ENCODE measurements around the gene TRIM26.
"Not testable (repeated sequence)": the region's sequence is repeated elsewhere in the genome, so short reads cannot be mapped to it uniquely, and the experiment has no call there.

Gene TRIM26

GRCh38 chr6:30223339-30223738 is 10.1 kb upstream of the TRIM26 start:
- no peak overlapping the region for H2BK12ac ChIP-seq (ENCODE audit: low read length in 2 of 2)
- H3K9me3 ChIP-seq (ENCODE audit: control insufficient read depth, low read length), result peaks cover 20% of the 10 kb centered on the region
- no peak overlapping the region for H3K4ac ChIP-seq (ENCODE audit: low read depth in 1 of 2, low read length in 2 of 2)
- no peaks in the 10 kb centered on the region for H3K36me3 ChIP-seq (ENCODE audit: control insufficient read depth in 1 of 2, insufficient read depth in 2 of 2, low read depth in 1 of 2, low read length in 2 of 2)
- no peak overlapping the region for H3K23ac ChIP-seq (ENCODE audit: low read length in 2 of 2)
- no peak overlapping the region for H3K4me3 ChIP-seq (ENCODE audit: insufficient read depth in 1 of 2, low read depth in 1 of 2, low read length in 2 of 2)
- no peak overlapping the region for H3K27ac ChIP-seq (ENCODE audit: low read length, poor library complexity, severe bottlenecking)
- H2BK5ac ChIP-seq (ENCODE audit: low read depth, low read length, poor library complexity, severe bottlenecking), result no peak overlapping the region
- H4K8ac ChIP-seq (ENCODE audit: low read length), result no peak overlapping the region
- H4K91ac ChIP-seq (ENCODE audit: low read length), result no peak overlapping the region
- peaks cover 5 to 18% of the 10 kb centered on the region in 2 experiments for H3K27me3 ChIP-seq (ENCODE audit: control insufficient read depth in 1 of 2, insufficient read depth in 1 of 2, low read length in 2 of 2)
- no peak overlapping the region for H2BK15ac ChIP-seq (ENCODE audit: low read depth, poor library complexity, severe bottlenecking)
- no peak overlapping the region for H3K14ac ChIP-seq (ENCODE audit: low read length in 2 of 2)
- H3K18ac ChIP-seq (ENCODE audit: low read depth in 1 of 2, low read length in 2 of 2), result no peak overlapping the region
- DNase-seq, result no peak
- no peak overlapping the region for H3K9ac ChIP-seq (ENCODE audit: low read length)
- no peak overlapping the region for H2AK5ac ChIP-seq (ENCODE audit: low read length, severe bottlenecking)
- H3K4me2 ChIP-seq (ENCODE audit: low read length, poor library complexity, severe bottlenecking), result no peak overlapping the region
- 64% methylated on average over 1 of the region's 1 CpG for WGBS
- H3K79me1 ChIP-seq (replicated peaks; ENCODE audit: low read length, poor library complexity, severe bottlenecking), result no peaks in the 10 kb centered on the region
- H3K4me1 ChIP-seq (ENCODE audit: control insufficient read depth, insufficient read depth, low read depth, low read length), result peaks cover 2% of the 10 kb centered on the region
- no peak overlapping the region for H2AFZ ChIP-seq (ENCODE audit: low read depth, low read length)
- H2BK120ac ChIP-seq (ENCODE audit: low read depth, low read length), result no peak overlapping the region

GRCh38 chr6:30221956-30222355 is 8.8 kb upstream of the TRIM26 start:
- not testable (repeated sequence) for DNase-seq; H3K23ac ChIP-seq (ENCODE audit: low read length in 2 of 2); H4K8ac ChIP-seq (ENCODE audit: low read length); H2BK5ac ChIP-seq (ENCODE audit: low read depth, low read length, poor library complexity, severe bottlenecking); H2BK120ac ChIP-seq (ENCODE audit: low read depth, low read length); H2BK15ac ChIP-seq (ENCODE audit: low read depth, poor library complexity, severe bottlenecking); H3K4me3 ChIP-seq (ENCODE audit: insufficient read depth in 1 of 2, low read depth in 1 of 2, low read length in 2 of 2); H2AFZ ChIP-seq (ENCODE audit: low read depth, low read length); H3K27ac ChIP-seq (ENCODE audit: low read length, poor library complexity, severe bottlenecking); H3K9ac ChIP-seq (ENCODE audit: low read length); H4K91ac ChIP-seq (ENCODE audit: low read length); H3K4me1 ChIP-seq (ENCODE audit: control insufficient read depth, insufficient read depth, low read depth, low read length); H2BK12ac ChIP-seq (ENCODE audit: low read length in 2 of 2); H3K79me1 ChIP-seq (replicated peaks; ENCODE audit: low read length, poor library complexity, severe bottlenecking); H3K4ac ChIP-seq (ENCODE audit: low read depth in 1 of 2, low read length in 2 of 2); H3K4me2 ChIP-seq (ENCODE audit: low read length, poor library complexity, severe bottlenecking); H2AK5ac ChIP-seq (ENCODE audit: low read length, severe bottlenecking); H3K18ac ChIP-seq (ENCODE audit: low read depth in 1 of 2, low read length in 2 of 2); H3K36me3 ChIP-seq (ENCODE audit: control insufficient read depth in 1 of 2, insufficient read depth in 2 of 2, low read depth in 1 of 2, low read length in 2 of 2); H3K14ac ChIP-seq (ENCODE audit: low read length in 2 of 2)
- H3K9me3 ChIP-seq (ENCODE audit: control insufficient read depth, low read length), result peaks cover 20% of the 10 kb centered on the region
- H3K27me3 ChIP-seq (ENCODE audit: control insufficient read depth in 1 of 2, insufficient read depth in 1 of 2, low read length in 2 of 2), result peaks cover 0 to 11% of the 10 kb centered on the region in 2 experiments
- 92% methylated on average over 23 of the region's 23 CpGs for WGBS

DNA sequence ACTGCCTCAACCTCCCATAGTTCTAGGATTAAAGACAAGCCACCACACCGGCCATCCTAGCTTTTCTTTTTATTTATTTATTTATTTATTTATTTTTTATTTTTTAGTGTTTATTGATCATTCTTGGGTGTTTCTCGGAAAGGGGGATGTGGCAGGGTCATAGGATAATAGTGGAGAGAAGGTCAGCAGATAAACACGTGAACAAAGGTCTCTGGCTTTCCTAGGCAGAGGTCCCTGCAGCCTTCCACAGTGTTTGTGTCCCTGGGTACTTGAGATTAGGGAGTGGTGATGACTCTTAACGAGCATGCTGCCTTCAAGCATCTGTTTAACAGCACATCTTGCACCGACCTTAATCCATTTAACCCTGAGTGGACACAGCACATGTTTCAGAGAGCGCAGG is 8.2 kb upstream of the TRIM26 start:
- H3K79me1 ChIP-seq (replicated peaks; ENCODE audit: low read length, poor library complexity, severe bottlenecking); H2BK15ac ChIP-seq (ENCODE audit: low read depth, poor library complexity, severe bottlenecking); H2AK5ac ChIP-seq (ENCODE audit: low read length, severe bottlenecking); H2BK12ac ChIP-seq (ENCODE audit: low read length in 2 of 2); H3K36me3 ChIP-seq (ENCODE audit: control insufficient read depth in 1 of 2, insufficient read depth in 2 of 2, low read depth in 1 of 2, low read length in 2 of 2); H3K4me1 ChIP-seq (ENCODE audit: control insufficient read depth, insufficient read depth, low read depth, low read length); H2BK120ac ChIP-seq (ENCODE audit: low read depth, low read length); H2AFZ ChIP-seq (ENCODE audit: low read depth, low read length); H4K8ac ChIP-seq (ENCODE audit: low read length); H3K14ac ChIP-seq (ENCODE audit: low read length in 2 of 2); H4K91ac ChIP-seq (ENCODE audit: low read length); DNase-seq; H2BK5ac ChIP-seq (ENCODE audit: low read depth, low read length, poor library complexity, severe bottlenecking); H3K23ac ChIP-seq (ENCODE audit: low read length in 2 of 2); H3K18ac ChIP-seq (ENCODE audit: low read depth in 1 of 2, low read length in 2 of 2); H3K9ac ChIP-seq (ENCODE audit: low read length); H3K4ac ChIP-seq (ENCODE audit: low read depth in 1 of 2, low read length in 2 of 2); H3K27ac ChIP-seq (ENCODE audit: low read length, poor library complexity, severe bottlenecking); H3K4me3 ChIP-seq (ENCODE audit: insufficient read depth in 1 of 2, low read depth in 1 of 2, low read length in 2 of 2); H3K4me2 ChIP-seq (ENCODE audit: low read length, poor library complexity, severe bottlenecking): not testable (repeated sequence)
- WGBS, result 78% methylated on average over 5 of the region's 6 CpGs
- peaks cover 20% of the 10 kb centered on the region for H3K9me3 ChIP-seq (ENCODE audit: control insufficient read depth, low read length)
- H3K27me3 ChIP-seq (ENCODE audit: control insufficient read depth in 1 of 2, insufficient read depth in 1 of 2, low read length in 2 of 2), result peaks cover 0 to 11% of the 10 kb centered on the region in 2 experiments

- peak overlapping the region; percentile 91 for H2AFZ ChIP-seq (ENCODE audit: low read depth, low read length)
- no peaks in the 10 kb centered on the region for H3K36me3 ChIP-seq (ENCODE audit: control insufficient read depth in 1 of 2, insufficient read depth in 2 of 2, low read depth in 1 of 2, low read length in 2 of 2)
- no peak overlapping the region for H2BK12ac ChIP-seq (ENCODE audit: low read length in 2 of 2)
- H2BK5ac ChIP-seq (ENCODE audit: low read depth, low read length, poor library complexity, severe bottlenecking), result no peak overlapping the region
- no peaks in the 10 kb centered on the region for H3K27me3 ChIP-seq (ENCODE audit: control insufficient read depth in 1 of 2, insufficient read depth in 1 of 2, low read length in 2 of 2)
- no peak overlapping the region for H4K8ac ChIP-seq (ENCODE audit: low read length)
- H3K23ac ChIP-seq (ENCODE audit: low read length in 2 of 2), result no peak overlapping the region
- no peak overlapping the region for H4K91ac ChIP-seq (ENCODE audit: low read length)
- peak; percentile 64 for DNase-seq
- H2BK15ac ChIP-seq (ENCODE audit: low read depth, poor library complexity, severe bottlenecking), result no peak overlapping the region
- no peak overlapping the region for H3K14ac ChIP-seq (ENCODE audit: low read length in 2 of 2)
- H3K27ac ChIP-seq (ENCODE audit: low read length, poor library complexity, severe bottlenecking), result no peak overlapping the region
- H3K4me2 ChIP-seq (ENCODE audit: low read length, poor library complexity, severe bottlenecking), result no peak overlapping the region
- H2AK5ac ChIP-seq (ENCODE audit: low read length, severe bottlenecking), result no peak overlapping the region
- no peak overlapping the region for H3K9ac ChIP-seq (ENCODE audit: low read length)
- peaks cover under 1% of the 10 kb centered on the region for H3K79me1 ChIP-seq (replicated peaks; ENCODE audit: low read length, poor library complexity, severe bottlenecking)
- peaks cover 5% of the 10 kb centered on the region for H3K4me1 ChIP-seq (ENCODE audit: control insufficient read depth, insufficient read depth, low read depth, low read length)
- peaks cover 19% of the 10 kb centered on the region for H3K9me3 ChIP-seq (ENCODE audit: control insufficient read depth, low read length)
- no peak overlapping the region for H2BK120ac ChIP-seq (ENCODE audit: low read depth, low read length)
- no peak overlapping the region for H3K4ac ChIP-seq (ENCODE audit: low read depth in 1 of 2, low read length in 2 of 2)
- H3K18ac ChIP-seq (ENCODE audit: low read depth in 1 of 2, low read length in 2 of 2), result no peak overlapping the region
- H3K4me3 ChIP-seq (ENCODE audit: insufficient read depth in 1 of 2, low read depth in 1 of 2, low read length in 2 of 2), result no peak overlapping the region
- WGBS, result 0% methylated on average over 1 of the region's 1 CpG
Measured at GRCh38 chr6:30219244-30219643, 6.0 kb upstream of the TRIM26 start.

Data from mesenchymal stem cell (in vitro differentiated cells and primary cell).